ENCODE measurements around the gene SF3A1. TPM values are rescaled to one million over a fixed set of nuclear protein-coding genes. Genes with fewer than 3 reads are reported as not detected.

SF3A1 gene
- total and polyA plus RNA-seq, 4 donors: 15.8 to 157 (median 45.1) TPM

GRCh38 chr22:30290342-30291057 lies 66.2 kb downstream of the SF3A1 start:
- Histone ChIP-seq H3K36me3 (ENCODE audit: control insufficient read depth in 4 of 4, insufficient read depth in 4 of 4, low read length in 4 of 4) (peaks cover 0 to 37% (median 23%) of the 10 kb centered on the region in 4 donors), H3K27ac (ENCODE audit: low read depth in 1 of 2, low read length in 1 of 2) (peak overlapping the region; percentile 87 to 89), H3K4me1 (ENCODE audit: control insufficient read depth in 5 of 5, insufficient read depth in 5 of 5, low read length in 5 of 5) (peaks cover 4 to 35% (median 21%) of the 10 kb centered on the region in 5 donors), H3K9ac (ENCODE audit: insufficient read depth in 1 of 2, low read length in 2 of 2) (no peak overlapping the region), H3K27me3 (ENCODE audit: control insufficient read depth in 3 of 3, insufficient read depth in 3 of 3, low read length in 2 of 3) (no peaks in the 10 kb centered on the region), H3K4me3 (no peak overlapping the region), H3K9me3 (ENCODE audit: control insufficient read depth in 4 of 4, insufficient read depth in 3 of 4, low read length in 3 of 4) (no peaks in the 10 kb centered on the region)
- 42 to 43% methylated on average over 3 of the region's 3 CpGs for WGBS, 2 donors
- TF ChIP-seq CTCF (IDR thresholded peaks at IDR 0.05; ENCODE audit: control extremely low read depth, extremely low read depth): no peak
- ATAC-seq (ENCODE audit: insufficient read depth, low FRiP score) (no peak), DNase-seq (no peak)

GRCh38 chr22:30289980-30290313 lies 66.7 kb downstream of the SF3A1 start:
- 14 to 16% methylated on average over 12 of the region's 12 CpGs for WGBS, 2 donors
- no peak for DNase-seq
- peaks cover 0 to 37% (median 22%) of the 10 kb centered on the region in 4 donors for H3K36me3 ChIP-seq (ENCODE audit: control insufficient read depth in 4 of 4, insufficient read depth in 4 of 4, low read length in 4 of 4)
- no peak overlapping the region for H3K4me3 ChIP-seq
- no peak for ATAC-seq (ENCODE audit: insufficient read depth, low FRiP score)
- peak overlapping the region; percentile 87 to 89 for H3K27ac ChIP-seq (ENCODE audit: low read depth in 1 of 2, low read length in 1 of 2)
- no peaks in the 10 kb centered on the region for H3K27me3 ChIP-seq (ENCODE audit: control insufficient read depth in 3 of 3, insufficient read depth in 3 of 3, low read length in 2 of 3)
- peaks cover 4 to 35% (median 21%) of the 10 kb centered on the region in 5 donors for H3K4me1 ChIP-seq (ENCODE audit: control insufficient read depth in 5 of 5, insufficient read depth in 5 of 5, low read length in 5 of 5)
- no peak overlapping the region for H3K9ac ChIP-seq (ENCODE audit: insufficient read depth in 1 of 2, low read length in 2 of 2)
- TF ChIP-seq CTCF (IDR thresholded peaks at IDR 0.05; ENCODE audit: control extremely low read depth, extremely low read depth): no peak
- no peaks in the 10 kb centered on the region for H3K9me3 ChIP-seq (ENCODE audit: control insufficient read depth in 4 of 4, insufficient read depth in 3 of 4, low read length in 3 of 4)

GRCh38 chr22:30289141-30289979 lies 67.3 kb downstream of the SF3A1 start, which contains the start of gene CASTOR1:
CASTOR1 (minus strand) TSS chr22:30289505; CDS start chr22:30289497, 8 bp downstream.
- Histone ChIP-seq H3K9me3 (ENCODE audit: control insufficient read depth in 4 of 4, insufficient read depth in 3 of 4, low read length in 3 of 4) (no peaks in the 10 kb centered on the region), H3K4me3 (peak within 1 kb of the TSS; percentile 57), H3K36me3 (ENCODE audit: control insufficient read depth in 4 of 4, insufficient read depth in 4 of 4, low read length in 4 of 4) (peaks cover 0 to 34% (median 21%) of the 10 kb centered on the region in 4 donors), H3K27ac (ENCODE audit: low read depth in 1 of 2, low read length in 1 of 2) (peak within 1 kb of the TSS; percentile 87 to 89), H3K4me1 (ENCODE audit: control insufficient read depth in 5 of 5, insufficient read depth in 5 of 5, low read length in 5 of 5) (peaks cover 4 to 35% (median 21%) of the 10 kb centered on the region in 5 donors), H3K9ac (ENCODE audit: insufficient read depth in 1 of 2, low read length in 2 of 2) (peak within 1 kb of the TSS in 1 of 2 donors; percentile 56), H3K27me3 (ENCODE audit: control insufficient read depth in 3 of 3, insufficient read depth in 3 of 3, low read length in 2 of 3) (no peaks in the 10 kb centered on the region)
- WGBS, 2 donors: 1% methylated on average over 61 to 85 of the region's 85 CpGs
- ATAC-seq (ENCODE audit: insufficient read depth, low FRiP score) (peak; percentile 88), DNase-seq (peak; percentile 99)
- no peak for TF ChIP-seq CTCF (IDR thresholded peaks at IDR 0.05; ENCODE audit: control extremely low read depth, extremely low read depth)
